Measurements from ENCODE around the gene CFTR.

- TF ChIP-seq CTCF (tag by site-specific recombination; IDR thresholded peaks at IDR 0.05), result no peak
- no peak for TF ChIP-seq ZNF830 (tag by site-specific recombination; IDR thresholded peaks at IDR 0.05; ENCODE audit: low read depth)
- no peak for TF ChIP-seq ZNF121 (tag by site-specific recombination; IDR thresholded peaks at IDR 0.05)
- no peak for TF ChIP-seq ZSCAN5A (tag by site-specific recombination; IDR thresholded peaks at IDR 0.05)
- no peak for TF ChIP-seq ZBTB44 (tag by site-specific recombination; IDR thresholded peaks at IDR 0.05)
- TF ChIP-seq GLIS2 (tag by site-specific recombination; IDR thresholded peaks at IDR 0.05), result no peak
- TF ChIP-seq ZNF133 (tag by site-specific recombination; IDR thresholded peaks at IDR 0.05), result no peak
- no peak for TF ChIP-seq ZNF423 (tag by site-specific recombination; IDR thresholded peaks at IDR 0.05)
- no peak for TF ChIP-seq ZNF302 (tag by site-specific recombination; IDR thresholded peaks at IDR 0.05; ENCODE audit: low read depth)
- no peak for TF ChIP-seq KLF8 (tag by site-specific recombination; IDR thresholded peaks at IDR 0.05)
- no peak for TF ChIP-seq ZNF544 (tag by site-specific recombination; IDR thresholded peaks at IDR 0.05)
- TF ChIP-seq ZIC2 (tag by site-specific recombination; IDR thresholded peaks at IDR 0.05), result no peak
- no peak for TF ChIP-seq REST (tag by site-specific recombination; IDR thresholded peaks at IDR 0.05)
- no peak for TF ChIP-seq ZBTB21 (tag by site-specific recombination; IDR thresholded peaks at IDR 0.05)
These were observed 186.9 kb downstream of the CFTR start for GRCh38 chr7:117666689-117667088.
